Measurements from ENCODE around the gene FRMPD4.

GRCh38 chrX:12240491-12240890, 102.2 kb downstream of the FRMPD4 start:
- no peak for TF ChIP-seq POLR2A (IDR thresholded peaks at IDR 0.05; ENCODE audit: low read length)
- TF ChIP-seq GATA1 (IDR thresholded peaks at IDR 0.05; ENCODE audit: low read depth, low read length), result no peak
